GM12872 (cell line): ENCODE measurements around the gene FHL2.

Source experiments
- CTCF ChIP-seq: IDR thresholded peaks from 3 replicates; pipeline ENCODE4 v1.5.1; 2011; ENCODE audit warnings: low read depth, mild to moderate bottlenecking, low read length, moderate library complexity; ENCODE audit not compliant: insufficient read depth

FHL2 gene

GRCh38 chr2:105364436-105365139 is 34.3 kb downstream of the FHL2 start:
- no peak for TF ChIP-seq CTCF

- no peak for TF ChIP-seq CTCF
These were observed 35.8 kb downstream of the FHL2 start for GRCh38 chr2:105362862-105363591.

- no peak for TF ChIP-seq CTCF
These were observed 37.6 kb downstream of the FHL2 start for GRCh38 chr2:105361102-105361889.

GRCh38 chr2:105358593-105358992 is 40.3 kb downstream of the FHL2 start:
- TF ChIP-seq CTCF = no peak

GRCh38 chr2:105357122-105357521 is 41.7 kb downstream of the FHL2 start:
- TF ChIP-seq CTCF = no peak

GRCh38 chr2:105344704-105345345 is 54.0 kb downstream of the FHL2 start:
- peak; percentile 20; the same call in 1 of the 3 replicates for TF ChIP-seq CTCF

GRCh38 chr2:105339414-105339813 is 59.4 kb downstream of the FHL2 start:
- no peak for TF ChIP-seq CTCF
